Esophagus (tissue), 2 donors: ENCODE results near the gene FLAD1. TPM values are rescaled to one million over a fixed set of nuclear protein-coding genes. Genes with fewer than 3 reads are reported as not detected.

ENCODE experiments used
- polyA plus RNA-seq, 2 donors: library from polyadenylated mRNA; stranded (reverse); fragments of 200-250 nt; gene quantifications; one replicate each; pipeline ENCODE4 v1.2.3, GENCODE V29; 2013
- donor health status: healthy with polysubstance abuse.
- donor health status: Bipolar disorder and iron deficiency.

Gene FLAD1
- polyA plus RNA-seq, 2 donors, result 27.1 TPM

Other genes starting within 250 kb of the FLAD1 start
- under 1 TPM; 0.12 to 0.14 TPM for gene KCNN3, start 113.1 kb upstream of the FLAD1 start, polyA plus RNA-seq
- gene PMVK, start 46.6 kb upstream of the FLAD1 start, polyA plus RNA-seq, result 10 to 100 TPM; 29.4 to 68.9 TPM
- gene PBXIP1, start 27.2 kb upstream of the FLAD1 start, polyA plus RNA-seq, result 10 to 100 TPM; 18.3 to 25.7 TPM
- gene PYGO2, start 21.6 kb upstream of the FLAD1 start, polyA plus RNA-seq, result 10 to 100 TPM; 14.3 to 15.8 TPM
- 10 to 100 TPM; 28.8 to 38.8 TPM for gene SHC1, start 12.6 kb upstream of the FLAD1 start, polyA plus RNA-seq
- 10 to 100 TPM in 1 of 2 donors, 1 to 10 TPM in 1; 8.9 to 74.3 TPM for gene CKS1B, start 8.7 kb upstream of the FLAD1 start, polyA plus RNA-seq
- gene LENEP, start 10.2 kb downstream of the FLAD1 start, polyA plus RNA-seq, result under 1 TPM in 1 of 2 donors, not detected in 1; 0.22 TPM
- gene ZBTB7B, start 19.5 kb downstream of the FLAD1 start, polyA plus RNA-seq, result 10 to 100 TPM; 71.7 to 95.8 TPM
- 10 to 100 TPM in 1 of 2 donors, 1 to 10 TPM in 1; 1.7 to 10.1 TPM for gene DCST2, start 50.4 kb downstream of the FLAD1 start, polyA plus RNA-seq
- under 1 TPM; 0.14 to 0.29 TPM for gene DCST1, start 50.5 kb downstream of the FLAD1 start, polyA plus RNA-seq
- 100 to 1,000 TPM; 122 to 222 TPM for gene ADAM15, start 68.0 kb downstream of the FLAD1 start, polyA plus RNA-seq
- gene EFNA4, start 80.4 kb downstream of the FLAD1 start, polyA plus RNA-seq, result 10 to 100 TPM; 14.7 to 16.2 TPM
- 10 to 100 TPM; 16.3 to 21.7 TPM for gene EFNA3, start 95.5 kb downstream of the FLAD1 start, polyA plus RNA-seq
- gene EFNA1, start 144.5 kb downstream of the FLAD1 start, polyA plus RNA-seq, result 10 to 100 TPM; 32.9 to 48.1 TPM
- 10 to 100 TPM; 41.0 to 51.5 TPM for gene SLC50A1, start 152.5 kb downstream of the FLAD1 start, polyA plus RNA-seq
- gene DPM3, start 157.2 kb downstream of the FLAD1 start, polyA plus RNA-seq, result 100 to 1,000 TPM; 103 to 248 TPM
- 100 to 1,000 TPM; 161 to 260 TPM for gene KRTCAP2, start 190.0 kb downstream of the FLAD1 start, polyA plus RNA-seq
- under 1 TPM; 0.19 to 0.47 TPM for gene TRIM46, start 190.5 kb downstream of the FLAD1 start, polyA plus RNA-seq
- gene THBS3, start 224.6 kb downstream of the FLAD1 start, polyA plus RNA-seq, result 10 to 100 TPM; 12.9 to 41.5 TPM
- gene MTX1, start 225.4 kb downstream of the FLAD1 start, polyA plus RNA-seq, result 10 to 100 TPM; 43.6 to 51.4 TPM